HT1080 (cell line): ENCODE measurements around the gene STX11. TPM values are rescaled to one million over a fixed set of nuclear protein-coding genes. Genes with fewer than 3 reads are reported as not detected.
A peak's percentile ranks its signal among the peaks of the same experiment; 100 is the strongest.
"Not testable (repeated sequence)": the region's sequence is repeated elsewhere in the genome, so short reads cannot be mapped to it uniquely, and the experiment has no call there.

Source experiments
- DNase-seq: peaks from one replicate; pipeline ENCODE4 v3.0.0-alpha.2; 2015; ENCODE audit warnings: low read depth
- total RNA-seq: library from RNA; depleted of rRNA; stranded (reverse); fragments of >200 nt; shearing (Covaris generic); gene quantifications from 2 replicates; pipeline ENCODE4 v1.2.3, GENCODE V29; 2014

The STX11 gene
- total RNA-seq, 1 experiment from 2014 or later, result 1.7 TPM

DNA sequence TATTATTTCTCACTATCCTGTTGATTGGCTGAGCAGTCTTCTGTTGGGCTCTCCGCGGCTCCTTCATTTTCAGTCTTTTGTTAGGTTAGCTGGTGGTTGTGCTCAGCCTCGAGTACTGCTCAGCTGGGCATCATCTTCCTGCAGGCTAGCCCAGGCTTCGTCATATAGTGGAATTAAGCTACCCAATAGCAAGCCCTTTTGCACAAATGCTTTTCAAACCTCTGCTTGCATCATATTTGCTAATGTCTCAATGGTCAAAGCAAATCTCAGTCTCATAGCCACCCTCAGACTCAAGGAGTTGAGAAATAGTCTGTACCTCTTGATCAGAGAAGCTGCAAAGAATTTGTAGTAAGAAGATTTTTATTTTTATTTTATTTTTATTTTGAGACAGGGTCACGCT is 23.7 kb downstream of the STX11 start:
- no peak for DNase-seq

DNA sequence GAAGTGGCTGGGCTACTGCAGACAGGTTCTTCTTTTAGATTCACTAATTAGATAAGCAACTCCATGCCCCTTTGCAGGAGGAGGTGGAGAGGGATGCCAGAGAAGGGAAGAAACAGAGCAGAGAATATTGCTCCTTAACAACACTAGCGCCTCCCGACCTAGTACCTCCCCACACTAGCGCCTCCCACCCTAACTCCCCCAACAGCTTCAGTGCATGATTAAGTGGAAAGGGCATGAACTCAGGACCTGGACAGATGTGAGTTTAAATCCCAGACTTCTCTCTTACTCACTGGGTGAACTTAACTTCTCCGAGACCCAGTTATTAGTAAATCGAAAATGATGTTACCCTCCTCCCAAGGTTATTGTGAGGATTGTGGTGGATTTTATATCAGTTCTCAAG is 25.7 kb downstream of the STX11 start:
- DNase-seq, result no peak

- no peak for DNase-seq
These were observed 27.4 kb downstream of the STX11 start for GRCh38 chr6:144177726-144178125.

GRCh38 chr6:144178323-144178722 is 28.0 kb downstream of the STX11 start:
- DNase-seq, result no peak

- DNase-seq, result no peak
These were observed 28.9 kb downstream of the STX11 start for GRCh38 chr6:144179237-144179636.

GRCh38 chr6:144179828-144180227 is 29.5 kb downstream of the STX11 start:
- no peak for DNase-seq

- DNase-seq, result not testable (repeated sequence)
These were observed 30.0 kb downstream of the STX11 start for GRCh38 chr6:144180354-144180753.

- no peak for DNase-seq
These were observed 31.3 kb downstream of the STX11 start for GRCh38 chr6:144181639-144182038.

DNA sequence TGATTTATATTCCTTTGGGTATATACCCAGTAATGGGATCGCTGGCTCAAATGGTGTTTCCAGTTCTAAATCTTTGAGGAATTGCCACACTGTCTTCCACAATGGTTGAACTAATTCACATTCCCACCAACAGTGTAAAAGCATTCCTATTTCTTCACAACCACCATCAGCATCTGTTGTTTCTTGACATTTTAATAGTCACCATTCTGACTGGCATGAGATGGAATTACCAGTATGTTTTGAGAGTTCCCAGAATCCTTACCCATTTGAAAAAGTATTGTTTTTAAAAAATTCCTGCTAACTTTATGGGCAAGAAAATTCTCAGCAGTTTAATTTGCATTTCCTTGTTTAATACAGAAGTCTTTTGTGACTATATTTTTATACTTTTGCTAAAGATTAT is 33.9 kb downstream of the STX11 start:
- DNase-seq, result not testable (repeated sequence)

DNA sequence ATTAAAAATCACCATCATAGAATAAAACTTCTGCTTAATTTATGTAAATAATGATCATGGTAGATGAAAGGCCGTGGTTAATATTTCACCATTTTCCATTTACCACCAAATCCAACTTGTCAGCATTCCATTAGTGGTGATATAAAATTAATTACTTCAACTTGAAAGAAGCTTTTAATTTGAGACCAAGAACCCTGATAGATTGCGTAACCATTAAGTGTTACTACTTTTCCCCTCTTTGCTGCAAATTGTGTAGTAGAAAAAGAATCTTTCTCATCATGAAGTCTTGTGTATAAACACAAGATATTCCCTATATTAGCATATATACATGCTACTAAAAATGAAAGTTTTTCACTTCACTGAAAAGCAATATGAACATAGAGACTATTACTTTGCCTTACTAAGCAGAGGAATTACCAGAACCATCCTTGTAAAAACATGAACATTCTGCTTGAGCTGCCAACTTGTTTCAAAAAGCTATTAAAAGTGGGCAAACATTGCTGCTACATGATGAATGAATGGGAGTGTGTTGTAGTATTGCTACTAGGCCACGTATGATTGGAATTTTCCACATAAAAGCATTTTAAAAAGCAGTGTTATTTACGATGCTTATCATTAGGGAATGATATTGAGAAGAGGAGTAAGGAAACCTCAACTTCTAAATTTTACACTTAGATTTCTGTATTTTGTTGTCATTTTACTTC is 35.0 kb downstream of the STX11 start:
- DNase-seq, result no peak

GRCh38 chr6:144186817-144187625 is 36.7 kb downstream of the STX11 start:
- no peak for DNase-seq

- no peak for DNase-seq
These were observed 39.0 kb downstream of the STX11 start for GRCh38 chr6:144189351-144189750.

- DNase-seq, result no peak
These were observed 39.8 kb downstream of the STX11 start for GRCh38 chr6:144190080-144190479.

DNA sequence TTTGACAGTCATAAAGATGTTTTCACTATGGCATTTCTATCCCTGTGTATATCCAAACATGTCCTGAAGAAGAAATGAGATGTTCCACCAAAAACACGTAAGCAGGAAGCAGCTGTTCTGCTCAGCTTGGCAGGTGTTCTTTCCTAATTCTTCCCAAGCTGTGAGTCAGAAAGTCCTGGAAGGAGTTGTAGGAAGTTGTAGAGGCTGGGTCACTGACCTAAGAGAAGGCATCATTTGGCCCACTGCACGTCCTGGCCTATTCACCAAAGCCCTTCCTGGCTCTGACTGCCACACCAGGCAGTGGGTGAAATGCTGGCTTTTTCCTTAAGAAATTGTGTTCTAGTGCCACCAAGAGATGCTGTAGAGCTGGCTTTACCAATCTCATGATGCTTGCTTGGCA is 40.3 kb downstream of the STX11 start:
- peak; percentile 85 for DNase-seq

DNA sequence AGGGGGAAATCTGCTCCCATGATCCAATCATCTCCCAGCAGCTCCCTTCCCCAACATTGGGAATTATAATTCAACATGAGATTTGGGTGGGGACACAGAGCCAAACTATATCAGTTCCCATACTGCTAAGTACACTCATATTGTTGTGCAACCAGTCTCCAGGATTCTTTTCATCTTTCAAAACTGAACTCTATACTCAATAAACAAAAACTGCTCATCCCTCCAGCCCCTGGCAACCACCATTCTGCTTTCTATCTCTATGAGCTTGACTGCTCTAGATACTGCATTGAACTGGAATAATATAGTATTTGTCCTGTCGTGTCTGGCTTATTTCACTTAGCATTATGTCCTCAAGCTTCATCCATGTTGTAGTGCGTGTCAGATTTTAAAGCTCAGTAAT is 42.9 kb downstream of the STX11 start:
- DNase-seq, result no peak

DNA sequence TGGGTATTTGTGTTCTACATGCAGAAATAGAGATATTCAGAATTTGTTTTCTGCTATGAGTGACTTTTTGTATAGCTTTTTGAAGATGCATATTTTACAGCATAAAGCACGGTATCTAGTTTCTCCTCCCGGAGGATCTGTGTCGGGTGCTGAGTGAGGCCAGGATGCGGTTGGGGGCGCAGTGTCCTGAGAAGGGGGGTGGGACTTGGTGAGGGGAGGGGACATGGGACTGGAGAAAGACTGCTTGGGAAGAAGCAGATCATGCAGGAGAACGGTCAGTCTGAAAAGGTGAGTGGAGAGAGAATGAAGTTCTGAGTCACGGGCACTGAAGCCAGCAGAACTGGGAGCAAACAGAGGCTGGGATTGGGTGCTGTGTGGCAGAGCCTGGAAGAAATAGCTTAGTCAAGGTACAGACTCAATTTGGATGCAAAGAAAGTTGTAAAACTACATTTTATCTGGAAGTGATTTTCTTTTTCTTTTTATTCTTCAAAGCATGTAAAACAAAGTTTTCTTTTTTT is 44.0 kb downstream of the STX11 start:
- DNase-seq, result no peak

DNA sequence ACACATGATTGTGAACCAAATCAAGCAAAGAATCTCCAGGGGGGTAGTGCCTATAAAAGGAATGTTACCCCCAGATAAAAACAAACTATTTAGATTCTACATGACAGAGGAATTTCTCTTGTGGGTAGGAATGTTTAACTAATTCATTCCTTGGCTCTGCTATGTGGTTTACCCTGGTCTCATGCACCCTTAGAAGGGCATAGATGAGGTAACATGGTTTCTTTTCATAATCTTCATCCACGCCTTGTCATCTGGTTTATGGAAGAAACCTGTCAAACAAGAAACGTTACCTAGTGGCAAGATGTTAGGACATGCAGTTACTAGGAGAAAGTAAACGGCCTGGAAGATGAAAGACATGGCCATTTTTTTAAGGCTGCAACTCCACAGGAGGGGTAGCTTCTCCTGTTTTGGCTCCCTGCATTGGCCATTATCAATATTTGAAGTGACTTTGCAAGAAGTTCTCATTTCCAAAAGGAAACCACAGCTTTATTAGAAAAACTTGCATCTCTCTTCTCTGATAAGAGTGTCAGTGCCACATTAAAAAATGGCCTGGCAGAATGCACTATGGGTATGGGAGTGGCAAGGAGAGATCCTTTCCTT is 45.5 kb downstream of the STX11 start:
- DNase-seq, result no peak

DNA sequence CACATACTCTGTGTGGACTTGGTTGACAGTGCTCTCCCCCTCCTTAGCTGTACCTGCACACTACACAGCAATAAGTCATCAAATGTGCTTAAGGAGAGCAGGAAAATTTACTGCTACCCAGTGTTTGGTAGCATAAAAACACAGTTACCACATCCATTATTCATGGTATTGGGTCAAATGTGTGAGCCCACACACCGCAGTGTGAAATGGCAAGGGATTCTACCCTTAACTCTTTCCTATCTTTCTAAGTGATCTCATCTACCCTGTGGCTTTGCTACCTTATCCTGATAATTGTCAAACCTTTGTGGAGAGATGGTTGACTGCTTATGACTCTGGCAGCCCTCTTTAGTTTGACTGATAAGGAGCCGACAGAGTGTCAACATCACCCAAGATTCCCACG is 47.6 kb downstream of the STX11 start:
- DNase-seq, result no peak

- no peak for DNase-seq
These were observed 52.7 kb downstream of the STX11 start for GRCh38 chr6:144202879-144203468.

GRCh38 chr6:144211160-144211559 is 60.8 kb downstream of the STX11 start:
- no peak for DNase-seq

DNA sequence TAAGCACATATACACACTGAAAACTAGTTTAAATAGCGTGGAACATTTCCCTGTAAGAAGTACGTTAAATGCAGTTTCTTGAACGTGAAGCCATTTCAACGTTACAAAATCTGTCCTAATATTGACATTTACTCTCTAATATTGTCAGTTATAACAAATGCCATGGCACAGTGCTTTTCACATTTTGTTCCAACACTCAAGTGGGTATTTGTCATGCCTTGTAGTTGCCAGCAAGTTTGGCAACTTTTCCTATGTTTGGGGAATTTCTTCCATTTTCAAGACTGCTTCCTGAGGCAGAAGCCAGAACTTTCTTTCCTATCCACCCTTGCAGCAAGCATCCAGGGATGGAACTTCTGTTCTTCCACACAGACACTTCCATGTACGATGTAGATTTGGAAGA is 63.0 kb downstream of the STX11 start:
- DNase-seq, result no peak

DNA sequence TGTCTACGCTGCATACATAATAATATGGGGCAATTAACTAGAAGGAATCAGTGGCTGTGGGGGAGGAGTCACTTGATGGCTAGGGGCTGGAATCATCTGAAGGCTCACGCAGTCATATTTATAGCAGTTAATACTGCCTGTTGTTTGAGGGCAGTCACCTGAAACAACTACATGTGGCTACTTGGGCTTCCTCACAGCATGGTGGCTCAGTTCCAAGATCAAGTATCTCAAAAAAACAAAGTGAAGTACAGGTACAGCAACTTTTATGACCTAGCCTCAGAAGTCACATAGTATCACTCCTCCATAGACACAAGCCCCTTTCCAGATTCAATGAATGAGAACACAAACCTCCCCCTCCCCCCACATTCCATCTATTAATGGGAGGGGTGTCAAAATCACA is 63.7 kb downstream of the STX11 start:
- DNase-seq, result no peak
